HG03457 (cell line): ENCODE results near the gene AHCYL2.
"Not testable (repeated sequence)": the region's sequence is repeated elsewhere in the genome, so short reads cannot be mapped to it uniquely, and the experiment has no call there.

Experiments
- ATAC-seq: cut with Tn5 transposase; IDR thresholded peaks from one replicate; pipeline ENCODE4 v1.9.1; 2021; ENCODE audit warnings: moderate number of reproducible peaks; ENCODE audit not compliant: unreplicated experiment

Gene AHCYL2

DNA sequence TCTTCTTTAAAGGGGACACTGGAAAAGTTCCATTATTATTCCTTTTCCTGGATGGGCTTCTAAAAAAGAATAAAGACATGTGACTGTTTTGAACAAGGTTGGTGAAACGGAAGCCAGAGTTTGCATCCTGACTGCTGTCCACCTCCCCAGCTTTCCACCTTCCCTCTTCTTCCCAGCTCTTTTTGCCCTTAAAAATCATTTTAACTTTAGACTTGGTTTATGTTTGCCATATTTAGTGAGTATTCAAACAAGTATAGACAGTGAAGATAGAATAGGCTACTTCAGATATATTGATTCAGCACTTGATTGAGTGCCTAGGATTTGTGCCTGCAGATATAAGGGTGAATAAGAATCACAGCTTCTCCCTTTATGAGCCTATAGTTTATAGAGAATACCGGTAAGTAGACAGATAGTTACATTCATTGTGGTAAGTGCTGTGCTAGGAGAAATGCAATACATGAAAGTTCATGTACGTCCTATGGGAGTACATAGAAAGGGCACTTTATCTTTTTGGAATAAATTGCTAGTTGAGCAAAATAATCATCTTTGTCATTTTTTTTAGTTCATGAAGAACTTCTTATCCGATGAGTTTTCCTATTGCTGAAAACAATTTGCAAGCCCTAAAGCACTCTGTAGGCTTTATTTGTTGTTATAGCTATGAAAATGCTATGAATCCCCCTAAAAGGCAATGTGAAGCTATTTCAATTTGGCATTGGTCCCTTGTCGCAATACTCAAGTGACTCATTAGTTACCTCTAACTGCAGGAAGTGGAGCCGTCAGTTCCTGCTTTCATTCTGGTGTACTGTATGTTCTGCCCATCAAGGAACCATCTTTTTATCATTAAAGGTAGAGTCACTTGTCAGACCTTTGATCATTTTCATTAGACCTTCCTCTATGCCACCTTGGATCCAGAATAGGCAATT lies 152.2 kb downstream of the AHCYL2 start:
- ATAC-seq, result no peak

DNA sequence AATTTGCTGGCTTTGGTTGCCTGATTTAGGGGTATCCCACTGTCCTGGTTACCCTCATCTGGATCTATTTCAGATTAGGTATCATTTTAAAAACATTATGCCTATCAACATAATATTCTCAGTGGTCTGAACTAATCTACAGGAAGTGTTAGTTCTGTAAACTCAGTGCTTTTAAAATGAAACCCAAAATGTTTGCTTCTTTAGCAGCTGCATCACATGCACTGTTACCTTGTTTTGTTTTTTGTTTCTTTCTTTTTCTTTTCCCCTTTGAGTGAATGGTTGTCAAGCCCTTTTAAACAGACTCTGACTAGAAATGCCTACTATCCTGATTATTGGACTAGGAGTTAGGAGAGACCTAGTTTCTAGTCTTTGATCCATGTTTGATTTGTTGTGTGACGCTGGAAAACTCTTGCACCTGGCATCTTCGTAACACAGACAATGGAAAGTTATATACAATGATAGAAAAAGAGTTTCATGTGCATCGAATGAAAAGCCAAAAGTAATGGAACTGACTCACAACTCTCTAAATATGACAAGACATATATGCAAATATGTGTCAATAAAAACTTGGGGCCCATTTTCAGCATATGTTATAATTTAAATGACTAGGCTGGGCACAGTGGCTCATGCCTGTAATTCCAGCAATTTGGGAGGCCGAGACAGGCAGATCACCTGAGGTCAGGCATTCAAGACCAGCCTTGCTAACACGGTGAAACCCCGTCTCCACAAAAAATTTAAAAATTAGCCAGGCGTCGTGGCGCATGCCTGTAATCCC lies 157.1 kb downstream of the AHCYL2 start:
- no peak for ATAC-seq

DNA sequence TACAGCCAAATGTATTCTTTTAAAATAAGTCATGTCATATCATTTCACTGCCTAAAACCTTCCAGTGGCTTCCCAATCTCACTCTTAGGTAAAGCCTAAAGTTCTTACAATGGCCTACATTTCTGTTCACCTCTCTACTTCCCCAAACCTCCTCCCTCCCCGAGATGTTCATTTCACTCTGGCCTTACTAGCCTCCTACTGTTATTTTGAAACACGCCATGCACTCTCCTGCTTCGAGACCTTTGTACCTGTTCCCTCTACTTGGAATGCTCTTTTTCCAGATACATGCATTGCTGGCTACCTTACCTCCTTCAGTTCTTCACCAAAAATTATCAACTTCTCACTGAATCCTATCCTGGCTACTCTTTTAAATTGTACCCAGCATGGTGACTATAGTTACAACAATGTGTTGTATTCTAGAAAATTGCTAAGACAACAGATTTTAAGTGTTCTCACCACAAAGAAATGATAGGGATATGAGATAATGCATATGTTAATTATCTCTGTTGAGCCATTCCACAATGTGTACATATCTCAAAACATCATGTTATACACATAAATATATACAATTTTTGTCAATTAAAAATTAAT lies 158.8 kb downstream of the AHCYL2 start:
- no peak for ATAC-seq

DNA sequence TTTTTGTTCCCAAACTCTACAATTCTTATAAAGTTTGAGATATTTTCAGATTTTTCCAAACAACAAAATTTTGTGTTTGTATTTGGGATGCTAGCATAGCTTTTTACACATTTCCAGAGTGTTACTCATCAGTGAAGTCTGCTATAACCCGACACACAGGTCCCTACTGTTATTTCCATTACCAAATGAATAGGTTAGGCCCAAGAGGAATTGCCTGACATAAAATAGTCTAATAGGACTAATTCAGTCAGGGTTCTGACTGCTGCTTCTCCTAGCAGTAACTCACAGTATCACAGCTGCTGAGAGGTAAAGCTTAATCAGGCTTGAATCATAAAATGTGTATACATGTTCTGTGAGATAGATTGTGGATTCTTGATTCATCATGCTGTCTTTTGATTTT lies 160.3 kb downstream of the AHCYL2 start:
- no peak for ATAC-seq

DNA sequence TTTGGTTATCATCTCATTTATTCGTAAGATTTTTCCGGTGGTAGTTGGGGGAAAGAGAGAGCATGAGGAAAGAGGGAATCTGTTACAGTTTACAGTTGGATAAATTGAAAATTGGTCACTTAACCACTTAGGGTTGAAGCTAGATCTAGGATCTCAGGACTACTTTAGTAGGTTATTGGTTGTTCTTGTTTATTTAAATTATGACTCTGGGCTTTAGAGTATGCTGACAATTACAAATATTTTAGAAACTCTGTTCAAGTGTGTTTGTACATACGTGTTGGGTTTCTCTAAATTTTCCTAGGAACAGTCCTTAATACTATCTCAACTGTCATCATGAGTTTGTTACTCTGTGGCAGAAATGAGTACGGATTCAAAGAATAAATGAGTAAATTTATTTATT lies 160.8 kb downstream of the AHCYL2 start:
- ATAC-seq, result no peak

DNA sequence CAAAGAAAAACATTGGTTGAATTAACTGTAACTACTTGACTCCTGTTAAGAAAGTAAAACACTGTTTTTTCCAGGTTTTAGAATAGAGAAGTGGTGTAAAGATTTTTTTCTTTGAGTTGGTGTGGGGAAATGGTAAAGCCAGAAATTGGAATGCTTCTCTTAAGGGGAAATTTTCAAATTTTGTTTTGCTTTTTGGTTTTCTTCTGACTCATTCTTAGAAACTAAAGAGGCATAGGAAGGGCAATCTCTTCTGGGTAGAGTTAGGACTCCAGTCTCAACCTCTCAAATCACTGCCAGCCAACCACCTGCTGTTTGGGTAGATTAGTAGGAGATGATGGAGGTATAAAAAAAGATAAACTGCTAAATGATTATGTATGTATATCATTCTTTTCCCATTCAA lies 161.7 kb downstream of the AHCYL2 start:
- ATAC-seq, result no peak

DNA sequence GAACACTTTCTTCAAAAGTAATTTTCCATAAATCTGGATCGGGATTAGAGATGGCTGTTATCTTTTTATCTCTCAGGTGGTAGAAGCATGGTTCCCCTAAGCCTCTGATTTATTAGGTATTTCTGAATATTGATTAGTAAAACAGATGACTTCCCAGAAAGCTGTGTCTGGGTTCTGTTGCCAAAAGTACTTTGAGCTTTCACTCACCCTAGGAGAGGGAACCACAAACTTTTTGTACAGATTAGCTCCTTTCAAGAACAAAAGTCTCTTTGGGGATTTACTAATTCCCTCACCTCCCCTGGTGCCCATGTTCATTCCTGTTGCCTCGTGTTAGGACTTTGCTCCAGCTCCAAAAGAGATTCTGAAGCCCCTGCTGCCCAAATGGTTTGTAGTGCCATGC lies 162.7 kb downstream of the AHCYL2 start:
- no peak for ATAC-seq

DNA sequence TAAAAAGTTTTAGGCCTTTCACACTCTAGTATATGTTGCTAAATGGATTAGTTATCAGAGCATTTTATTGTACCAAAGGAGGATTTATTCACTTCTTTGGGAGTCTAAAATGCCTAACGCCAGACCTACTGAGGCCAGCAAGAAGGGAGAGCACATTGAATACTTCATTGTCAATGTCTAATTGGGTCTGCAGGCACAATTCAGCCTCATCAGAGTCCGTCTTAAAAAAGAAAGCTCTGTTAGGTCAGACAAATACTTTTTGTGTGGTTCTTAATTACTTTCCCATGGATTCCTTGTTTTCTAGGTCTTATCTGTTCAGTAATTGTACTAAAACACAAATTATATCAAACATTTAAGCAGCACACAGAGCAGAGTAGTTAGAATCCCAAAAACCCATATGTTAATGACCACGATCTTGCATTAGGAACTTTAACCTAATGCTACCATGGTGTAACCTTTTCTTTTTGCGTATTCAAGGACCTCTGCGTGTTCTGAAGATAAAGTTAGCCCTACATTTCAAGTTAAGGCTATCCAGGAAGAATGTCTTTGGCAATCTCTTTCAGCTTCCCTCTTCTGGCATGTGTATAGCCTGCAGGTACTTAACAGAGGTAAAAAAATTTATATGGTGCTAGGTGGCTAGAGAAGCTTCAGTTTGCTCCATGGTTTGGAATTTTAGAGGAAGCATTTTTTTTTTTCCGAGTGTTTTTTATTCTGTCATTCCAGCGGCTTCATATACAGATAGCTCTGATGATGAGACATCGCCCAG lies 163.7 kb downstream of the AHCYL2 start:
- no peak for ATAC-seq

DNA sequence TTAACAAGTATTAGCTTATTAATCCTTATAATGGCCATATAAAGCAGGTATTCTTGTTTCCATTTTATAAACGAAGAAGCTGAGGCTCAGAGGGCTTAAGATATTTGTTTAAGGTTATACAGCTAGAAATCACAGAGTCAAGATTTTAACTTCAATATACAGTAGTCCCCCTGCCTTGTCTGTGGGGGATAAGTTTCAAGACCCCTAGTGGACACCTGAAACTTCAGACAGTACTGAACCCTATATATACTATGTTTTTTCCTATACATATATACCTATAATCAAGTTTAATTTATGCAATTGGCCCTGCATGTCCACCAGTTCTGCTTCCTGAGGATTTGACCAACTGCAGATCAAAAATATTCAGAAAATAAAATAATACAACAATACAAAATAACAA lies 165.0 kb downstream of the AHCYL2 start:
- ATAC-seq, result no peak

DNA sequence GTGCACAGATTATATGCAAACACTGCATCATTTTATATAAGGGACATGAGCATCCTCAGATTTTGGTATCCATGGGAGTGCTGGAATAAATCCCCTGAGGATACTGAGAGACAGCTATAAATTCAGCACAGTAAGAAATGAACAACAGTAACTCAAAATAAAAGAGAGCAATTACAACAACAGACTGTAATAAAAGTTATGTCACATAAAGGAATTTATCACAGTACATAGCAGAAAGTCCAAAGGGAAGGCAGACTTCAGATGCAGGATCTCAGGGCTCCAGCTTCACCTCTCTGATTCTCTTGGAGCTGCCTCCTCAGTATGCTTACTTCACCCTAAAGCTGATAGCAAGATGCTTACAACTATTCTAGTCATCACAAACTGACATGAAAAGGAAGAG lies 165.5 kb downstream of the AHCYL2 start:
- no peak for ATAC-seq

DNA sequence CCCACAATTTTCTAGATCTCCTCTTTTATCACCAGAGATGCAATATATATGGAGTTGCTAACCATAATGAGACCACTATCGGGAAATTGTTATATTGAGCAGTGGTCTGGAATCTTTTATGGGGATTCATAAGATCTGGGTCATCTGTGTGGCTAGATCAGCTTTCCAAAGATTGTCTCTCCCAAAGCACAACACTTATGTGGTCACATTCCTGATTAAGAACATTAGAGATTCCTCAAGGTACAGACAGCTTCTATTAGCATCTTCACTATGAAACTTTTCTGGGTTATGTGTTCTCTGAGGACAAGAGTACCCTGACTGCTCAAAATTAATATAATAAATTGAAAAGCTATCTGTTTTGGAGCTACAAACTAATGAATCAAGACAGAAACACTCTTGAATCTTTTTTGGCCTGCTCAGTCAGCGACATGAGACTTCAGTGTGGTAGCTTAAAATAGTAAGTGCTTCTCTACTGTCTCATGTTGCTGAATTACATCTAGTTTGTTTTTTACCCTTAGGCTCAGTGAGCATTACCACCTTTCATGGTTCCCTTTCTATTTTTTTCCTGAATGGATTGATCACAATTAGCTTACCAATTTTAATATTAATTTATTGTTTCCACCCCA lies 166.8 kb downstream of the AHCYL2 start:
- ATAC-seq, result no peak

DNA sequence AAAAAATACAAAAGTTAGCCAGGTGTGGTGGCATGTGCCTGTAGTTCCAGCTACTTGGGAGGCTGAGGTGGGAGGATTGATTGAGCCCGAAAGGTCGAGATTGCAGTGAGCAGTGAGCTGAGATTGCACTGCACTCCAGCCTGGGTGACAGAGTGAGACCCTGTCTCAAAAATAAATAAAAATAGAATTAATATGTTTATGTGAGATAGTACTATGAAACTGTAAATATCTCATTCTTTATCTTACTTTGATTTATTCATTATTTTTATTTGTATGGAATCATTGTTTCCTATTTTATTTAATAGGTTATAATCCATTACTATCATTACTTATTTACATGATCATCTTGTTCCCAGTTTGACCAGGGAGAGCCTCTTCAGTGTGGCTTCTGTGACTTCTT lies 168.4 kb downstream of the AHCYL2 start:
- ATAC-seq, result no peak

DNA sequence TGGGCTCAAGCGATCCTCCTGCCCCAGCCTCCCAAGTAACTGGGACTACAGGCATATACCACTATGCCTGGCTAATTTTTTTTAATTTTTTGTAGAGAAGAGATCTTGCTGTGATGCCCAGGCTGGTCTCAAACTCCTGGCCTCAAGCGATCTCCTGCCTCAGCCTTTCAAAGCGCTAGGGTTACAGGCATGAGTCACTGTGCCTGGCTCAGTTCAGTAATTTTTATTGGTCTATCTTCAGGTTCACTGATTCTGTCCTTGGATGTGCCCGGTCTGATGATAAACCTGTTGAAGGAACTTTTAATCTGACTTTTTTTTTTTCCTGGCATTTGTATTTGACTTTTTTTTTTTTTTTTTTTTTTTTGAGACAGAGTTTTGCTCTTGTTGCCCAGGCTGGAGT lies 169.3 kb downstream of the AHCYL2 start:
- no peak for ATAC-seq

DNA sequence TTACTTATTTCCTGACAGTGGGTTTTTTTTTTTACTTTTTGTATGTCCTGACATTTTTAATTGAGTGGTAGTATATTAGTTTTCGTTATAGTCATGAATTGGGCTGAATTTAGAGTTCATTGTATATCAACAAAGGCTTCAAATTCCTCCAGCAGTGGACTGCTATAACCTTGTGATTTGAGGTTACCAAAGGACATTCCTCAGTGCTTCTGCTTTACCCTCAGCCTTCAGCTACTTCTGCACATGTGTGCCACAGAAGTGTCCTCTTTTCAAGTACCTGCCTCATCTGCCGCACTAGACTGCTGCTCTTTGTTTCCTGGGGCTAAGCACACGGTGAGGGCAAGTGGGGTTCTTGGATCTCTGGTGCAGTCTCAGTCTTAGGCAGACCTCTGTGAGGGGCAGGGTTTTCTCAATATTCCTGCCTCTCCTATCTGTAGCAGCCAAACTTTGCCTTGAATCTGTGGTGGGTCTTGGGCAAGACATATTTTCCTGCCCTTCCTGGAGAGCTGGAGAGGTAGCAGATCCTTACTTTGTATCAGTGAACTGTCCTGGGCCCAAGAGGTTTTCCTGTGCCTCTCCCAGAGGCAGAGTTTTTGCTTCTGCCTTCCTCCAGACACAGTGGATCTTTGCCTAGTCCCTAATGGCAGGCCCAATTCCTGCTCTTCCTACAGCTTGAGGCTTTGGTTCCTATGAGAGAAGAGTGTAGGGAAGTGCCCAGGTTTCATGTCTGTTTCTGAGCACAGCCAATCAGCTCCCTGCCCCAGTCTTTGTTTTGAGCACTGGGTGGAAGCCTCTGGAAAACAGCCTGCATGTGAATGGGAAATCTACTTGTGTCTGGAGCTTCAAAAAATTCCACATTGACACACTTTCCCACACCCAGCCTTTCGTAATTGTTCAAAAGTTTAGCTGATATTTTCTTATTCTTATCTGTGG lies 170.4 kb downstream of the AHCYL2 start:
- no peak for ATAC-seq

DNA sequence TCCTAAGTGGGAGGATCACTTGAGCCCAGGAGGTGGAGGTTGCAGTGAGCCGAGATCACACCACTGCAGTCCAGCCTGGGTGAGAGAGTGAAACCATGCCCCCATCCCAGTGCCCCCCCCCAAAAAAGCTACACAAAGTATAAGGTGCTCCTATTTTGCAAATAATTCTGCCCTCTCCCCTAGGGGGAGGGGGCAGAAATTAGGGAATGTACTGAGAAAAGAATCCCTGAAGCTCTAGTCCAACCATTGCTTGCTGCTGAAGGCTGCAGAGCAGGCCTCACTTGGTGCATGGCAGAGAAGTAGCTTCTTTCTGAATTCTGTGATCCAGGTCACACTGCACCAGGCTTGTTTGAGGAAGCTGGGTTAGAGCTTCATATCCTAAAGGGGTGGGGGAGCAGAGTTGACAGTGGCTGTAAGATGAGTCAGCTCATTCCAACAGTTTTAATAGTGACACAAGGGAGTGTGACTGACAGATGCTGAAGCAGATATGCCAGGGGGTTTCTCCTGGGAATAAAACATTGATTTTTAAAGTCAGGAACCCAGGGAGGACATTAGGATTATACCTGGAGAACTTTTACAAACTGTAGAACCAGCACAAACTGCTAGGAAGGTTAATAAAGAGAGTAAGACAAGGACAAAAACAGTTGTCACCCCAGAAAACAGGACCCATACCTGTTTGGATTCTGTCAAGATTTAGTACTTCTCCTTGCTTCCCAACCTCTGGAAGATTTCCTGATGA lies 176.6 kb downstream of the AHCYL2 start:
- ATAC-seq, result no peak

DNA sequence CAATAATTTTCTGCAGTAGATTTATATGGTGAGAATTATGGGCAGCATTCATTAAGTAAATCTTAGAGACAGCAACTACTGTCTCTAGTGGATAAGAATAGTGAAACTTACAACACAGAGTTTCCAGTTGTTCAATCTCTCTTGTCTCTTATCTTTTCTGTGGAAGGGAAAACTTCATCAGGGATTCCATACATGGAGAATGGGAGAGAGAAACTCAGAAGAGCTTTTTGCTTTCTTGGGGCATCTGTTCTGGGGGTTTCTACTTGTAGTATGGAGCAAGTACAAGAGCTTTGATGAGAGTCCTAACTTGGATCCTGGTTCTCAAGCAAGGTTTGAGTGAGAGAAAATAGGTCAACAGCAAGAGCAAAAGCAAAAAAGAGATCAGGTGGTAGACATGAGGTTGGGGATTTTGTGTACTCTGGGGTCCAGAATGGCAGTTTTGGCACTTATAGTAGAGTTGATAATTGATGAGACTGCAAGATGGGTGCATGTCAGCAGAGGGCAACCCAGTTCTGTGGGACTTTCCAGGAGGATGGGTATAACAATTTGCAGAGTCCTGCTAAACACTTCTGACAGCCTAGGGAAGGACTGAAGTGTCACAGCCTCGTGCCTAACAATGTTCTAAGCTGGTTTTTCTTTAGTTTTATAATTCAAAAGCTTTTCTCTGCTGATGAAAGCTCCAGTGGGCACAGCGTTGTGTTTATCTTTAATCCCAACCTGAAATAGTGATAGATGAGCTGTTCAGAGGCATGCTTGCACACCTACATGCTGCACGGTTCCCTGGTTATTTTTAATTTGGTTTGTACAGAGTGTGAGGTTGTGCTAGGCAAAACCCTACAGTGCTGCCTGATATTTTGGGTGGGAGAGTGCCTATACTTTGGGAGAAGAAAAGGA lies 177.4 kb downstream of the AHCYL2 start:
- ATAC-seq, result no peak

DNA sequence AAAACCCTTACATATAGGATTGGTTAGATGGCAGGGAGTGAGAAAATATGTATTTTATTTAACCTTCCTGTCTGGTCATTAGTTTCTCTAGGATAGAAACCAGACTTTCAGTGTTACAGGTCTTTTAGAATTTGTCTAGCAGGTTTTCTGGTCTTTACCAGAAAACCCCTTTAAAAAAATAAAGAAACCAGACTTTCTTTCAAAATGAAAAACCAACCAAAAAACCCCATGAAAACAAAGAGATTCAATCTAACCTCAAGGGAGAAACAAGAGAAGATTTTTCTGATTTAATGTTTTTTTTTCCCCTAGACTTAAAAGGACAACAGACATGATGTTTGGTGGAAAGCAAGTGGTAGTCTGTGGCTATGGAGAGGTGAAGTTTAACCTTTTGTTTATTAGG lies 180.7 kb downstream of the AHCYL2 start:
- ATAC-seq, result no peak

DNA sequence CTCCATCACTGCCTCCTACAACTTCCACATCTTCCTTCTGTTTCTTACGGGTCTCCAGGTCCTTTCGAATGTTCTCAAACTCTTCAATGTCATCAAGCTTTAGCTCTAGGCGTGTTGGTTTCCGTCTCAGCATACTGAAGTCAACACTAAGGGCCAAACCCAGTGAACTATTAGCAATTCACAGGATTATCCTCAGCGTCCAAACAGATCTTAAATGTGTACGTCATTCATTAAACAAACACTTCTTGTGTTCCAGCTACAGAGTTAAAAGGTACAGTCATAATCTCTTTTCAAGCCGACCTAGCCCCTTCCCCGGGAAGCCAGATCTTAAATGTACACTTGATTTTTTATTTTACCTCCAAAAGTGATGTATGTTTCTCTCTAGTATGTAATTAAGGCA lies 185.4 kb downstream of the AHCYL2 start:
- ATAC-seq, result not testable (repeated sequence)
